Peyer's patch (tissue), 4 donors: ENCODE results near the gene KIF6. TPM values are rescaled to one million over a fixed set of nuclear protein-coding genes. Genes with fewer than 3 reads are reported as not detected.

Experiments
- small RNA-seq, 2 donors: library from RNA; depleted of rRNA; stranded (forward); fragments of <200 nt; gene quantifications; one replicate each; pipeline ENCODE3, GENCODE V24; 2016
- total RNA-seq, 4 donors: library from RNA; depleted of rRNA; stranded (reverse); fragments of >200 nt; gene quantifications; one replicate each; pipeline ENCODE4 v1.1.0, GENCODE V29; 2016

KIF6 gene
- total RNA-seq, 4 donors from 2014 or later, result 0.83 TPM; not detected in 3

Small RNAs within 50 kb of the gene (small RNA-seq; reads per million reads assigned to genes)
- 0 reads per million in 2 donors for gene RNU1-54P

Other genes with a start within 250 kb of the KIF6 start
- gene DAAM2, start 67.0 kb upstream of the KIF6 start, total RNA-seq, result 100 to 1,000 TPM in 1 of 4 donors, 10 to 100 TPM in 2, 1 to 10 TPM in 1; 8.8 to 178 (median 22.5) TPM
- gene MOCS1, start 209.1 kb upstream of the KIF6 start, total RNA-seq, result 10 to 100 TPM; 32.2 to 62.0 (median 53.6) TPM